ENCODE data around the gene ASPM.

ASPM gene

DNA sequence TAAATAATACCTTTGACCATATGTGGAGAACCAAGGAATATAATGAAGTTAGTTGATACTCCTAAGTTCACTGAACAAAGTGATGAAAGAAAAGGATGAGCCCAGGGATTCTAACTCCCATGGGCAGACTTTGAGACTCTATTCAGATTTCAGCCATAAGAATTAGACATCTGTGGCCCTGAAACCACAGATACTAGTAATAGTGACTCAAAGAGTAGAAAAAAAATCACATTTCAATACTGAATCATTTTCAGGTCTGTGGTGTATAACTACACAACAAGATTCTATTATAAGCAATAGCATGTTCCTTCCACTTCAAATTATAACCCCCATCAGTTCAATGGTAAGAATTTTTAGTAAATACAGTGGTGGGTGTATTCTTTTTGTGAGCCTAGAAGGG lies 63.0 kb downstream of the ASPM start:
- Histone ChIP-seq H2AFZ (ENCODE audit: low read depth, low read length, severe bottlenecking) (no peak overlapping the region), H3K27me3 (ENCODE audit: low read length) (no peaks in the 10 kb centered on the region), H3K9me2 (replicated peaks; ENCODE audit: insufficient read depth, low read length) (no peaks in the 10 kb centered on the region), H3K9me3 (ENCODE audit: insufficient read depth, low read length) (peaks cover 18% of the 10 kb centered on the region), H3K9ac (ENCODE audit: low read length) (no peak overlapping the region), H3K79me2 (ENCODE audit: insufficient read depth, low read length) (no peaks in the 10 kb centered on the region), H3K4me2 (ENCODE audit: low read depth, low read length, poor library complexity, severe bottlenecking) (no peak overlapping the region), H3K27ac (ENCODE audit: low read depth, low read length) (no peak overlapping the region), H4K20me1 (ENCODE audit: low read depth, low read length) (no peaks in the 10 kb centered on the region), H3F3A (ENCODE audit: insufficient read depth) (peaks cover 12% of the 10 kb centered on the region; the same call in 1 of the 2 replicates), H3K36me3 (ENCODE audit: low read length) (peaks cover 66% of the 10 kb centered on the region), H3K4me3 (ENCODE audit: insufficient read depth, low read length, poor library complexity, severe bottlenecking) (no peak overlapping the region)
- no peak for TF ChIP-seq EZH2phosphoT487 (conservative IDR thresholded peaks at IDR 0.05; ENCODE audit: low read length)
- TF ChIP-seq, protein P1, sequence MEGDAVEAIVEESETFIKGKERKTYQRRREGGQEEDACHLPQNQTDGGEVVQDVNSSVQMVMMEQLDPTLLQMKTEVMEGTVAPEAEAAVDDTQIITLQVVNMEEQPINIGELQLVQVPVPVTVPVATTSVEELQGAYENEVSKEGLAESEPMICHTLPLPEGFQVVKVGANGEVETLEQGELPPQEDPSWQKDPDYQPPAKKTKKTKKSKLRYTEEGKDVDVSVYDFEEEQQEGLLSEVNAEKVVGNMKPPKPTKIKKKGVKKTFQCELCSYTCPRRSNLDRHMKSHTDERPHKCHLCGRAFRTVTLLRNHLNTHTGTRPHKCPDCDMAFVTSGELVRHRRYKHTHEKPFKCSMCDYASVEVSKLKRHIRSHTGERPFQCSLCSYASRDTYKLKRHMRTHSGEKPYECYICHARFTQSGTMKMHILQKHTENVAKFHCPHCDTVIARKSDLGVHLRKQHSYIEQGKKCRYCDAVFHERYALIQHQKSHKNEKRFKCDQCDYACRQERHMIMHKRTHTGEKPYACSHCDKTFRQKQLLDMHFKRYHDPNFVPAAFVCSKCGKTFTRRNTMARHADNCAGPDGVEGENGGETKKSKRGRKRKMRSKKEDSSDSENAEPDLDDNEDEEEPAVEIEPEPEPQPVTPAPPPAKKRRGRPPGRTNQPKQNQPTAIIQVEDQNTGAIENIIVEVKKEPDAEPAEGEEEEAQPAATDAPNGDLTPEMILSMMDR (IDR thresholded peaks at IDR 0.05; ENCODE audit: insufficient read depth, low read length, poor library complexity, severe bottlenecking): no peak

DNA sequence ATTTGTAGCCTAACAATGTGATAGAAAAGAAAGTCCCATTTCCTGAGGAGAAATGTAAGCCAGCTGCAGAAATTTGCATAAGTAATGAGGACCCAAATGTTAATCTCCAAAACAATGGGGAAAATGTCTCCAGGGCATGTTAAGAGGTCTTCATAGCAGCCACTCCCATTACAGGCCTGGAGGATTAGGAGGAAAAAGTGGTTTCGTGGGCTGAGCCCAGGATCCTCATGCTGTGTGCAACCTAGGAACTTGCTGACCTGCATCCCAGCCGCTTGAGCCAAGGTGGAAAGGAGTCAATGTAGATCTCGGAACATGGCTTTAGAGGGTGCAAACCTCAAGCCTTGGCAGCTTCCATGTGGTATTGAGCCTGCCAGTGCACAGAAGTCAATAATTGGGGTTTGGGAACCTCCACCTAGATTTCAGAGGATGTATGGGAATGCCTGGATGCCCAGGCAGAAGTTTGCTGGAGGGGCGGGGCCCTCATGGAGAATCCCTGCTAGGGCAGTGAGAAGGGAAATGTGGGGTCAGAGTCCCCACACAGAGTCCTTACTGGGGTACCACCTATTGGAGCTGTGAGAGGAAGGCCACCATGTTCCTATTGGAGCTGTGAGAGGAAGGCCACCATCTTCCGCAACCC lies 65.2 kb downstream of the ASPM start:
- Histone ChIP-seq H4K20me1 (ENCODE audit: low read depth, low read length) (no peaks in the 10 kb centered on the region), H2AFZ (ENCODE audit: low read depth, low read length, severe bottlenecking) (no peak overlapping the region), H3K9me2 (replicated peaks; ENCODE audit: insufficient read depth, low read length) (no peaks in the 10 kb centered on the region), H3K9ac (ENCODE audit: low read length) (no peak overlapping the region), H3F3A (ENCODE audit: insufficient read depth) (peaks cover 12% of the 10 kb centered on the region; the same call in 1 of the 2 replicates), H3K27me3 (ENCODE audit: low read length) (no peaks in the 10 kb centered on the region), H3K4me2 (ENCODE audit: low read depth, low read length, poor library complexity, severe bottlenecking) (no peak overlapping the region), H3K36me3 (ENCODE audit: low read length) (peaks cover 45% of the 10 kb centered on the region), H3K27ac (ENCODE audit: low read depth, low read length) (no peak overlapping the region), H3K4me3 (ENCODE audit: insufficient read depth, low read length, poor library complexity, severe bottlenecking) (no peak overlapping the region), H3K9me3 (ENCODE audit: insufficient read depth, low read length) (peaks cover 18% of the 10 kb centered on the region), H3K79me2 (ENCODE audit: insufficient read depth, low read length) (no peaks in the 10 kb centered on the region)
- TF ChIP-seq EZH2phosphoT487 (conservative IDR thresholded peaks at IDR 0.05; ENCODE audit: low read length): no peak

DNA sequence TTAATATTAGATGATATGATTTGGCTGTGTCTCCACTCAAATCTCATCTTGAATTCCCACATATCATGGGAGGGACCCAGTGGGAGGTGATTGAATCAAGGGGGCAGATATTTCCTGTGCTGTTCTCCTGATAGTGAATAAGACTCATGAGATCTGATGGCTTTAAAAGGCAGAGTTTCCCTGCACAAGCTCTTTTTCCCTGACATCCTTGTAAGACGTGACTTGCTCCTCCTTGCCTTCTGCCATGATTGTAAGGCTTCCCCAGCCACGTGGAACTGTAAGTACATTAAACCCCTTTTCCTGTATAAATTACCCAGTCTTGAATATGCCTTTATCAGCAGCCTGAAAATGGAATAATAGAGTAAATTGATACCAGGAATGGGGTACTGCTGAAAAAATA lies 66.1 kb downstream of the ASPM start:
- H3F3A ChIP-seq (ENCODE audit: insufficient read depth): peaks cover 12% of the 10 kb centered on the region; the same call in 1 of the 2 replicates
- H3K27ac ChIP-seq (ENCODE audit: low read depth, low read length): no peak overlapping the region
- H4K20me1 ChIP-seq (ENCODE audit: low read depth, low read length): no peaks in the 10 kb centered on the region
- no peak overlapping the region for H3K4me2 ChIP-seq (ENCODE audit: low read depth, low read length, poor library complexity, severe bottlenecking)
- H3K9ac ChIP-seq (ENCODE audit: low read length): no peak overlapping the region
- peaks cover 18% of the 10 kb centered on the region for H3K9me3 ChIP-seq (ENCODE audit: insufficient read depth, low read length)
- H2AFZ ChIP-seq (ENCODE audit: low read depth, low read length, severe bottlenecking): no peak overlapping the region
- no peak for TF ChIP-seq EZH2phosphoT487 (conservative IDR thresholded peaks at IDR 0.05; ENCODE audit: low read length)
- TF ChIP-seq, protein P1 (IDR thresholded peaks at IDR 0.05; ENCODE audit: insufficient read depth, low read length, poor library complexity, severe bottlenecking): no peak
- H3K79me2 ChIP-seq (ENCODE audit: insufficient read depth, low read length): no peaks in the 10 kb centered on the region
- H3K27me3 ChIP-seq (ENCODE audit: low read length): no peaks in the 10 kb centered on the region
- H3K9me2 ChIP-seq (replicated peaks; ENCODE audit: insufficient read depth, low read length): no peaks in the 10 kb centered on the region
- no peak overlapping the region for H3K4me3 ChIP-seq (ENCODE audit: insufficient read depth, low read length, poor library complexity, severe bottlenecking)
- H3K36me3 ChIP-seq (ENCODE audit: low read length): peaks cover 35% of the 10 kb centered on the region

DNA sequence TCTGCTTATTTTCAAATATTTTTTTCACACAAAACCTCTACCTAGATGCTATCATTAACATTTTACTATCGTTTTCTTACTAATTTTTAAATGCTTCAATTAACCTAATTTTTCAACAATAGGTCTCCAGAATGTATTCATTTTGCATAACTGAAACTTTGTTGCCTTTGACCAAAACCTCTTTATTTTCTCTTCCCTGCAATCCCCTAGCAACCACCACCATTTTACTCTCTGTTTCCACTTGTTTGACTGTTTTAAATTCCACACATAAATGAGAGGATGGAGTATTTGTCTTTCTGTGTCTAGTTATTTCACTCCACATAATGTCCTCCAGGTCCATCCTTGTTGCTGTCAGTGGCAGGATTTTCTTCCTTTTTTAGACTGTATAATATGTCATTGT lies 69.9 kb downstream of the ASPM start:
- Histone ChIP-seq H3K36me3 (ENCODE audit: low read length) (no peaks in the 10 kb centered on the region), H2AFZ (ENCODE audit: low read depth, low read length, severe bottlenecking) (no peak overlapping the region), H3K79me2 (ENCODE audit: insufficient read depth, low read length) (no peaks in the 10 kb centered on the region), H4K20me1 (ENCODE audit: low read depth, low read length) (no peaks in the 10 kb centered on the region), H3K27ac (ENCODE audit: low read depth, low read length) (no peak overlapping the region), H3K4me2 (ENCODE audit: low read depth, low read length, poor library complexity, severe bottlenecking) (no peak overlapping the region), H3K9ac (ENCODE audit: low read length) (no peak overlapping the region), H3K9me2 (replicated peaks; ENCODE audit: insufficient read depth, low read length) (no peaks in the 10 kb centered on the region), H3K9me3 (ENCODE audit: insufficient read depth, low read length) (peaks cover 8% of the 10 kb centered on the region; the same call in 1 of the 2 replicates), H3K27me3 (ENCODE audit: low read length) (no peaks in the 10 kb centered on the region), H3F3A (ENCODE audit: insufficient read depth) (peaks cover 12% of the 10 kb centered on the region; the same call in 1 of the 2 replicates), H3K4me3 (ENCODE audit: insufficient read depth, low read length, poor library complexity, severe bottlenecking) (no peak overlapping the region)
- TF ChIP-seq EZH2phosphoT487 (conservative IDR thresholded peaks at IDR 0.05; ENCODE audit: low read length): no peak
- TF ChIP-seq, protein P1 (IDR thresholded peaks at IDR 0.05; ENCODE audit: insufficient read depth, low read length, poor library complexity, severe bottlenecking): no peak
